CD4-positive, alpha-beta T cell treated with Interleukin-6 at 100 ng/mL for 8 hours (primary cell): ENCODE results near the gene PSMD8.
"Not testable (repeated sequence)": the region's sequence is repeated elsewhere in the genome, so short reads cannot be mapped to it uniquely, and the experiment has no call there.

Source experiments
- DNase-seq: peaks from one replicate; pipeline ENCODE4 v3.0.0-alpha.2; 2020; ENCODE audit warnings: mixed read lengths, low spot score

The PSMD8 gene

GRCh38 chr19:38374332-38375097 is at the start of gene PSMD8:
Gene PSMD8 (plus strand): TSS chr19:38374571. CDS start chr19:38374602, 31 bp downstream.
- peak; percentile 99 for DNase-seq

GRCh38 chr19:38326591-38326990 is 47.8 kb upstream of the PSMD8 start:
- no peak for DNase-seq

- DNase-seq, result no peak
These were observed 44.7 kb upstream of the PSMD8 start for GRCh38 chr19:38329651-38330050.

- no peak for DNase-seq
These were observed 42.6 kb upstream of the PSMD8 start for GRCh38 chr19:38331728-38332127.

GRCh38 chr19:38333245-38333644 is 41.1 kb upstream of the PSMD8 start:
- DNase-seq, result no peak

GRCh38 chr19:38335949-38336637 is 38.3 kb upstream of the PSMD8 start:
- DNase-seq, result peak; percentile 95

GRCh38 chr19:38336638-38337359 is 37.6 kb upstream of the PSMD8 start:
- DNase-seq, result peak; percentile 97

GRCh38 chr19:38337360-38337653 is 37.1 kb upstream of the PSMD8 start:
- no peak for DNase-seq

GRCh38 chr19:38339011-38339410 is 35.4 kb upstream of the PSMD8 start:
- not testable (repeated sequence) for DNase-seq

- DNase-seq, result no peak
These were observed 33.4 kb upstream of the PSMD8 start for GRCh38 chr19:38340927-38341326.

GRCh38 chr19:38346837-38347236 is 27.5 kb upstream of the PSMD8 start:
- DNase-seq, result no peak

GRCh38 chr19:38350883-38351282 is 23.5 kb upstream of the PSMD8 start:
- DNase-seq, result no peak

- no peak for DNase-seq
These were observed 22.4 kb upstream of the PSMD8 start for GRCh38 chr19:38351865-38352395.

GRCh38 chr19:38352611-38353010 is 21.8 kb upstream of the PSMD8 start:
- DNase-seq, result no peak

GRCh38 chr19:38355728-38356725 is 18.3 kb upstream of the PSMD8 start:
- no peak for DNase-seq

- no peak for DNase-seq
These were observed 16.3 kb upstream of the PSMD8 start for GRCh38 chr19:38358071-38358470.

- DNase-seq, result no peak
These were observed 14.9 kb upstream of the PSMD8 start for GRCh38 chr19:38359242-38360021.

GRCh38 chr19:38360351-38360750 is 14.0 kb upstream of the PSMD8 start:
- DNase-seq, result no peak

GRCh38 chr19:38360839-38361631 is 13.3 kb upstream of the PSMD8 start:
- no peak for DNase-seq

GRCh38 chr19:38361633-38362075 is 12.7 kb upstream of the PSMD8 start:
- peak; percentile 67 for DNase-seq
